Testis (tissue), 3 donors: ENCODE data around the gene PAPPA2. TPM values are rescaled to one million over a fixed set of nuclear protein-coding genes. Genes with fewer than 3 reads are reported as not detected.

Experiments used
- DNase-seq: peaks from one replicate; pipeline ENCODE4 v3.0.0-alpha.2; 2019
- H3K27ac ChIP-seq, 2 donors: fragments of 200-600 bp; sonication (generic); one replicate each; pipeline ENCODE4 v1.5.1; 2019
- H3K27me3 ChIP-seq: fragments of 200-600 bp; sonication (generic); one replicate; pipeline ENCODE4 v1.5.1; 2019
- H3K36me3 ChIP-seq: fragments of 200-600 bp; sonication (generic); one replicate; pipeline ENCODE4 v1.5.1; 2017; ENCODE audit warnings: low read depth; ENCODE audit errors: missing control alignments
- H3K4me1 ChIP-seq: fragments of 200-600 bp; sonication (generic); one replicate; pipeline ENCODE4 v1.5.1; 2019
- H3K4me3 ChIP-seq, 2 donors: fragments of 200-600 bp; sonication (generic); one replicate each; pipeline ENCODE4 v1.5.1; 2017 to 2019
- H3K9me3 ChIP-seq: fragments of 200-600 bp; sonication (generic); one replicate; pipeline ENCODE4 v1.5.1; 2017
- CTCF ChIP-seq, 3 experiments: fragments of 450-650 bp in 2 of 3; fragments of 200-600 bp in 1 of 3; sonication (generic) in 1 of 3; IDR thresholded peaks; one replicate each; pipeline ENCODE4 v1.5.1; 2016 to 2019; ENCODE audit warnings: antibody characterized with exemption in 3 of 3, mild to moderate bottlenecking in 2 of 3, moderate library complexity in 1 of 3
- POLR2A ChIP-seq: fragments of 450-650 bp; IDR thresholded peaks from one replicate; pipeline ENCODE4 v1.6.1; 2017; ENCODE audit warnings: antibody characterized with exemption, mild to moderate bottlenecking, moderate library complexity
- WGBS, 2 donors: methylation state at CpG; one replicate each; pipeline ENCODE4 v1.1.5; 2018; 5-methylcytosine and 5-hydroxymethylcytosine counted together
- intact Hi-C: fragments of 100-400 bp; cut with DNase I; formaldehyde crosslinking; loops from one replicate; pipeline ENCODE4 v1.15.1; 2023; ENCODE audit warnings: low total_unique reads
- polyA plus RNA-seq: library from polyadenylated mRNA; stranded (reverse); fragments of 350-450 nt; fragmentation: Illumina TruSeq; extraction: RNeasy Lipid Tissue Mini Kit (QIAGEN cat#74804); gene quantifications from one replicate; pipeline ENCODE4 v1.2.3, GENCODE V29; 2014; ENCODE audit warnings: low read depth, low replicate concordance; ENCODE audit not compliant: insufficient read depth
- total RNA-seq, 2 donors: library from RNA; depleted of rRNA; stranded (reverse); fragments of >200 nt; gene quantifications; one replicate each; pipeline ENCODE4 v1.2.3, GENCODE V29; 2016

Gene PAPPA2
- total and polyA plus RNA-seq, 3 donors from 2014 or later: 0.80 to 2.2 (median 2.2) TPM

GRCh38 chr1:176794897-176795508 is 332.0 kb downstream of the PAPPA2 start:
- intact Hi-C loops: no loop called here
- H3K9me3 ChIP-seq: no peaks in the 10 kb centered on the region
- TF ChIP-seq POLR2A (no peak), CTCF (IDR thresholded peaks at IDR 0.05) (no peak)
- H3K27ac ChIP-seq: no peak overlapping the region
- no peak overlapping the region for H3K4me3 ChIP-seq
- 82 to 94% methylated on average over 5 of the region's 5 CpGs for WGBS, 2 donors
- H3K36me3 ChIP-seq: no peaks in the 10 kb centered on the region
- H3K27me3 ChIP-seq: no peaks in the 10 kb centered on the region
- no peaks in the 10 kb centered on the region for H3K4me1 ChIP-seq
- no peak for DNase-seq

- TF ChIP-seq CTCF (IDR thresholded peaks at IDR 0.05) (no peak), POLR2A (no peak)
- WGBS, 2 donors: 59 to 69% methylated on average over 2 of the region's 2 CpGs
- DNase-seq: no peak
- Histone ChIP-seq H3K4me1 (no peaks in the 10 kb centered on the region), H3K36me3 (no peaks in the 10 kb centered on the region), H3K4me3 (no peak overlapping the region), H3K27me3 (no peaks in the 10 kb centered on the region), H3K9me3 (no peaks in the 10 kb centered on the region), H3K27ac (no peak overlapping the region)
- intact Hi-C loops: no loop called here
These were observed 333.0 kb downstream of the PAPPA2 start for GRCh38 chr1:176795929-176796328.

- DNase-seq: no peak
- H3K36me3 ChIP-seq: no peaks in the 10 kb centered on the region
- no peaks in the 10 kb centered on the region for H3K4me1 ChIP-seq
- intact Hi-C loops: no loop called here
- WGBS, 2 donors: 68 to 77% methylated on average over 1 of the region's 1 CpG
- H3K27ac ChIP-seq: no peak overlapping the region
- H3K27me3 ChIP-seq: no peaks in the 10 kb centered on the region
- no peak overlapping the region for H3K4me3 ChIP-seq
- H3K9me3 ChIP-seq: no peaks in the 10 kb centered on the region
- TF ChIP-seq CTCF (IDR thresholded peaks at IDR 0.05) (no peak), POLR2A (no peak)
These were observed 333.6 kb downstream of the PAPPA2 start for GRCh38 chr1:176796583-176796982.

- Histone ChIP-seq H3K9me3 (no peaks in the 10 kb centered on the region), H3K27ac (no peak overlapping the region), H3K36me3 (no peaks in the 10 kb centered on the region), H3K4me3 (no peak overlapping the region), H3K4me1 (no peaks in the 10 kb centered on the region), H3K27me3 (no peaks in the 10 kb centered on the region)
- intact Hi-C loops: no loop called here
- 95% methylated on average over 3 of the region's 3 CpGs for WGBS, 2 donors
- no peak for DNase-seq
- no peak for TF ChIP-seq CTCF (IDR thresholded peaks at IDR 0.05)
- TF ChIP-seq POLR2A: no peak
These were observed 336.4 kb downstream of the PAPPA2 start for GRCh38 chr1:176799327-176799726.

- DNase-seq: no peak
- no peak for TF ChIP-seq CTCF (IDR thresholded peaks at IDR 0.05)
- TF ChIP-seq POLR2A: no peak
- no peaks in the 10 kb centered on the region for H3K9me3 ChIP-seq
- no peak overlapping the region for H3K27ac ChIP-seq
- no peak overlapping the region for H3K4me3 ChIP-seq
- 72 to 74% methylated on average over 5 of the region's 5 CpGs for WGBS, 2 donors
- intact Hi-C loops: no loop called here
- H3K4me1 ChIP-seq: no peaks in the 10 kb centered on the region
- H3K36me3 ChIP-seq: no peaks in the 10 kb centered on the region
- no peaks in the 10 kb centered on the region for H3K27me3 ChIP-seq
These were observed 338.1 kb downstream of the PAPPA2 start for GRCh38 chr1:176800978-176801513.
